GM18511 (cell line): ENCODE results near the gene SEL1L2.

ENCODE experiments used
- ATAC-seq: cut with Tn5 transposase; IDR thresholded peaks from one replicate; pipeline ENCODE4 v1.9.1; 2021; ENCODE audit warnings: mild to moderate bottlenecking, moderate library complexity; ENCODE audit not compliant: unreplicated experiment

Gene SEL1L2

DNA sequence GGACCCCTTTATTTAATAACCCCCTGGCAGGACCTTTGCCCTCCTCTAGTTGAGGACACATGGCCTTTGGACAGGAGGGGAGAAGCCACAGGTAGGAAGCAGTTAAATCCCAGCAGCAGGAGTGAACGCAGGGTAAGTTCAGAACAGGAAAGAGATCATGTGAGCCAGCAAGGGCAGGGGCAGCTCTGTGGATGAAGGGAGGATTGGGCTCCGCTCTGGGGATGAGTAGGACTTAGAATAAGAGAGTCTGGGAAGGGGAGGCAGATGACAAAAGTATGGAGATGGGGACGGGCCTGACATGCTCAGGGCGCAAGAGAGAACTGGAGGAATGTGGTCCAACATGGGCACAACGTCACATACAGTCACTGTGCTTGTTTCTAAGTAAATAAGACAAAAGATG lies 116.6 kb downstream of the SEL1L2 start:
- no peak for ATAC-seq

DNA sequence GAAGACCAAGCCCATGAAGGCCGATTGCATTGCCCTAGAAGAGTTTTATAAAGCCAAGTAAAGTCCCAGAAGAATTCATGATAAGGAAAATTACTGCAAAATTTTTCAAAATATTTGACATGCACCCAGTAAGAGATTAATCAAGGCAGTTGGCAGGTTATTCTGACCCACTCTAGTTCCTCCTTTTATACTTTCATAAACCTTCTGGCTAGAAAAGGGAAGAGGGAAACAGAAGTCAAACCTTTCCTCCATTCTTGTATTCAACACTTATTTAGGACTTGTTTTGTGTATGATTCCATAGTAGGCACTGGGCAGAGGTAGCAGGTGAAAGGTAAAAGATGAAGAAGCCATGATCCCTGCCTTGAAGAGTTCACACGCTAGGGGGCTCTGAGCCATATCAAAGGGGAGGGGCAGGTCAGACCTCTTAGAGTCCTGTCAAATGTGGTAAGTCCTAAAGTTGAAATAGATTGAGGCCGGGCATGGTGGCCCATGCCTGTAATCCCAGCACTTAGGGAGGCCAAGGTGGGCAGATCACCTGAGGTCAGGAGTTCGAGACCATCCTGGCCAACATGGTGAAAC lies 120.2 kb downstream of the SEL1L2 start:
- ATAC-seq: no peak

DNA sequence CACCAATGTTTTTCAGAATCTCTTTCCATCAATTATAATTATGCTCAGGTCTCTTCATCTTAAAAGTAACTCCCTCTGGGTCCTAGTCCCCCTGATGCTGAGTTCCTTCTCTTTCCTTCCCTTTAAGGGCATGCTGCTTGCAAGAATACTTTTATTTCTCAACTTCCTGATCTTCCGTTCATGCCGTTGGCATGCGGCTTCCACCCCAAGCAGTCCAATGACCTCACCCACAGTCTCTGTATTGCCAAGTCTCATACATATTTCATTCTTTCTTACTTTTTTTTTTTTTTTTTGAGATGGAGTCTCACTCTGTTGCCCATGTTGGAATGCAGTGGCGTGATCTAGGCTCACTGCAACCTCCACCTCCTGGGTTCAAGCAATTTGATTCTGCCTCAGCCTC lies 122.1 kb downstream of the SEL1L2 start:
- ATAC-seq: no peak

DNA sequence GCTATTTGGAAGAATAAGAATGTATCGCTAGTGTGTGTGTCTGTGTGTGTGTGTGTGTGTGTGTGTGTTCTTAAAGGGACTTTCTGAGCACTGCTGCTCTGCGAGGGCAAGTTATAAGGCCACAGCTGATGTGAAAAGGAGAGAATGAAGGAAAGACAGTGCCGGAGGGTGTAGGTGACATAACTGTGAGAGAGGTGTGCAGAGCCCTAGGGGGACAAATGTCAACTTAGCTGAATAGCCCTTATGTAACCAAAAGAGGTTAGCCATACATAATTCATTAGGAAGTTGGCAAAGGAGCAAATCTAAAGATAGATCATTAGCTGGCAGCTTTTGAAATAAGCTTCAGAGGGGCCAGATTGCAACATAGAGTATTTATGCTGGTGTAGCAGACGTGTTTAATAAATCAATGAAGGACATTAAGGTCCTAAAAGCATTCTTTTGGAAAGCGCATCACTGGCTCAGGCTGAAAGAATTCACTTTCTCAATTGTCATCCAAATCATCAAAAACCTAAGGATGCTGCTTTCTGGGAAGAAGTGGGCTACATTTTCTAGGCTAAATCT lies 124.5 kb downstream of the SEL1L2 start:
- no peak for ATAC-seq

DNA sequence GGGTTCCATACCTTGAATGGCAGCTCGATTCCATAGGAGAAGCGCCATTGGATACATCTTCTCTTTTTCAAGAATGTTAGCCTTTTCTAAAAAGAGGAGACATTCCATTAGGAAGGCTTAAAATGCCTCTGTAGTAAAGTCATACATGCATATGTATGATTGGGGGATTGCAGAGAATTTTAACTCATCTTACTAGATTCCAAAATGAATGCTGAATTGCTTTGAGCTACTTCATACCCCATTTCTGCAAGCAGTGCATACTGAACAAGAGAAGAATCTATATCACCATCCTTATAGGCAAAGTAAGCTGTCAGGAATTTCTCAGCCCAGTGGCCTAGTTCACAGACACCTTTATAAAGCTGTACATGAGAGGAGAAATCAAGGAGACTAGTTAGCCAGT lies 125.3 kb downstream of the SEL1L2 start:
- ATAC-seq: no peak

DNA sequence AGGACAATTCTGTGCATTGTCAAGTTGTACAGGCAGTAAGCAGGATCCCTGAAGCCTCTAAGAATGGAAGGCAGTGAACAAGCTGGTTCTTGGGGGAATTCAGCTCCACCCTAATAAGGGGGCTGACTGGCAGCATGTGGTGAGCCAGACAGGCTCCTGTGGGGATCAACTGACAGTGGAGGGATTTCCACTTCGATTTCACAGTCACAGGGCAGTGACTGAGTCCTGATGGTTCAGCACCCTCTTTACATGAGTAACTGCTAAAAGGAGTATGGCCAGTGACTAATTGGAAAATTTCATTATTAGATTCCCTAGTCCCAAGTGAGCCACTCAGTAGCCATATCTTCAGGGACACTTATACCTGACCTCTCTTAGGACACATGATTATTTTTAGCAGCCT lies 127.2 kb downstream of the SEL1L2 start:
- ATAC-seq: no peak

DNA sequence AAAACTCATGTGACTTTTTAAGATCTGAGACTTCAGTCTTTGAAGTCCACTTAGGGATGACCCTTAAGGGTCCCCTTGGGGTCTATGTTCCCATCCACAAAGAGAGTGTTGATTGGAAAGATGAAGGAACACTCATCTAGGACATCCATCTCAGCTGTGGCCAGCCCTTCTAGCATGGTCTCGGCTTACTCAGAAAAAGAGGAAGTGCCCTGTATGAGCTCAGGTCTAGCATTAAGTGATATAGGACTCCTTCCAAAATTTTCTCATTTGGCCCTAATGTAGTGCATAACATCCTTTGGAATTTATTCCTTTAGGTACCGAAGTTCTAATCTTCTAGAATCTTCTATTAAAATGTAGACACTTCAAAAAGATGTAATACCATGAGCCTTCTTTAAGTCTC lies 128.2 kb downstream of the SEL1L2 start:
- ATAC-seq: no peak

DNA sequence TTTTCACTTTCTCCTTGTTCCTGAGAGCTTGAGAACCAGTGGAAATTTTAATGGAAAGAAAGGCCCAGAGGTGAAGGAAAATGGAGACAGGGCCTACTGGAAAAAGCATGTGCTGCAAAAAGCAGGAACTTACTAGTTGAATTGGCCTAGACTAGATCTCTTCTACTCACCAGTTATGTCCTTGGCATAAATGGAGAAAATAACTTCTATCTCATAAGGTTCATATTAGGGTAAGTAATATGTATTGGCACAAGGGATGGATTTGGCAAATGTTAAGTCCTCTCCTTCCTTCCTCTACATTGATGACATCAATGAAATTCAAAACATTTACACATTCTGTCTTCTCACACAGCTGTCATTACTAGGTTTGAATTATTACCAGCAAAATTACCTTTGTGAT lies 131.5 kb downstream of the SEL1L2 start:
- ATAC-seq: no peak

DNA sequence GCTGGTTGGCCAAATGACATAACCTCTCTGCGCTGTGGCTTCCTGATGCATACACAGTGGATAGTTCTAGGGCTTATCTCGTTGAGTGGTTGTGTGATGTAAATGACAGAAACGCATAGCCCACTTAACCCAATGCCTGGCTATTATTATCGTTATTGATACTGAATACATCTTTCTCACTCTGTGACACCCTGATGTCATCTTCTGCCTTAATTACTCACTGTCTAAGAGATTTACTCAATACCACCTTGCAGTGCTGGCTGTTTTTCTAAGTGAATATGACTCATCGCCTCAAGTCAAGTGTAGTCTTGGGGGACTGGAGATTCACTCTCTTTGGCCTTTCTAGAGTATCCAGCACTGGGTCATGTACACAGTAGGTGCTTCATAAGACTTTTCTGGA lies 132.0 kb downstream of the SEL1L2 start:
- no peak for ATAC-seq

DNA sequence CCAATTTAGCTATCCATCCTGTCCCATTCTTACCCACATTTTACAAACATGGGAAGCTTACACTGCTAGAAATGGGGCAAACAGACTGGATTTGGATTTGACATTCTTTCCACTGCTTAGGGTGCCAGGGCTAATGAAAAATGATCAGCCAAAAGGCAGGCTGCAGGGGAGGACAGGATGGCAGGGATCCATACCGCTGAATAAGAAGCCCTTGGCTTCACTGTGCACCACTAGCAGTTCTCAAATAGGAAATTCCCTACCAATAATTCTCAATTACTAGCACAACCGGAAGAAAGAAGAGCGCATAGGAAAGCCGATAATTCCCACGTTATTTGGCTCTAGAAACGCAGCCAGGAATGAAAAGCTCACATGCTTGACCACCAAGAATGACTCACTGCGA lies 132.5 kb downstream of the SEL1L2 start:
- ATAC-seq: no peak

DNA sequence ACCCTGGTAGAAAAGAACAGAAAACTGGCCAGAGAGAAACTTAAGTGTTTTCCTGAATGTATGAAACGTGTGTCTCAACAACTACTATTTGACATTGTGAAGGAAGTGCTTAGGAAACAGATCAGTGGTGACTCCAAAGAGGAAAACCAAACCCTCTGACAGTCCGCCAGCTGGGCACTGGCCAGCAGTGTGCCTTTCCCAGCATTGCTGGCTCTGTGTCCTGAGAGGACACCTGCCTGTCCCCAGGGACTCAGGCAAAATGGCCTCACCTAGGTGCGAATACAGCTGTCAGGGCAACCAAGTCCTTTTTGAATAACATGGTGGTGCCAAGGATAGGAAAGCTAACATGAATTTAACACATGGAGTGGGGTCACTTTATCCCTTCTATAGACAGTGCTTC lies 133.1 kb downstream of the SEL1L2 start:
- ATAC-seq: no peak

DNA sequence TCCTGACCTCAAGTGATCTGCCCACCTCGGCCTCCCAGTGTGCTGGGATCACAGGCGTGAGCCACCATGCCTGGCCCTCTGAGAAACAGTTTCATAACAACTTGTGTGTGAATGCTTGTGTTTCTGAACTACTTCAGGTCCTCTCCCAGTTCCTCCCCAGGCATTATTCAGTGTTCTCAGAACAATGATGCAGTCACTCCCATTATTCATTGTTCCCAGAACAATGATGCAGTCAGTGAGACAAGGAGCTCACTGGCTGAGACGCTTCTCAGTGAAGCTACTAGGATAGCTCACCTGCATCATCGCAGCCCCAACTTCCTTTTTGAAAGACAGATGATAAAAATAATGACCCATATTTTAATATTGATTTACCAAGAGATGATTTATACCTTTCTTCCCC lies 134.1 kb downstream of the SEL1L2 start:
- ATAC-seq: no peak

DNA sequence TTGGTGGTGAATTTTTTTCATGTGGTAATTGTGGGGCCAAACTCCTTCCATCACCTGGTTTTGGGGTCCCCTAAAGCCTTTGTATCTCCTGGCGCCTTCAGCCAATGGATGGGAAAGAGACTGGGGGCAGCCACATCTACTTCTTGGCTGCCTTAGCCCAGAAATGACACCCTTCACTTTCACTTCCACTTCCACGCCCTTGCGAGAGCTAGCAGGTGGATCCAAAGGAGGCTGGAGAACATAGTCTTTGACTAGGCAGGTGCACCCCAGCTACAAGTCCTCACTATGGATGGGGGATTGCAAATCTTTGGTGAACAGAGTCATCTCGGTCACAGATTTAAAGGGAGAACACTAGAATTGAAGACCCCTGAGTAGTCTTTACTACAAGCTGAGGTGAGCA lies 134.8 kb downstream of the SEL1L2 start:
- no peak for ATAC-seq

DNA sequence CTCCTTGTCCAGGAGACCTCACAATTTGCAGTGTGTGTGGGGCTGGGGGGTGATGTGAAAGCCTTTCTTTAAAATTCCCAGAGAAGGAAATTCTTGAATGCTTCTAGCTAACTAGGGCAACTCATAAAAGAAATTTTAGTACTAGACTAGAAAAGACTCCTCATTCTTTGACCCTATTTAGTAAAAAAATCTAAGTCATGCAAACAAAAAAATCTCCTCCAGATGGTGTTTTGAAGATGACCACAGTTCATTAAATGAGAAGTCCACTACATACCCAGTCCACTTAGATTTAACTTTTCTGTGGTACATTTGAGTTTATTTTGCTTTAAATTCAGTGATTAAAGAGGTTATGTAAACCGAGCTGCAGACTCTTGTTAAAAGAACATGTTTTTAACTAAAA lies 138.1 kb downstream of the SEL1L2 start:
- no peak for ATAC-seq

DNA sequence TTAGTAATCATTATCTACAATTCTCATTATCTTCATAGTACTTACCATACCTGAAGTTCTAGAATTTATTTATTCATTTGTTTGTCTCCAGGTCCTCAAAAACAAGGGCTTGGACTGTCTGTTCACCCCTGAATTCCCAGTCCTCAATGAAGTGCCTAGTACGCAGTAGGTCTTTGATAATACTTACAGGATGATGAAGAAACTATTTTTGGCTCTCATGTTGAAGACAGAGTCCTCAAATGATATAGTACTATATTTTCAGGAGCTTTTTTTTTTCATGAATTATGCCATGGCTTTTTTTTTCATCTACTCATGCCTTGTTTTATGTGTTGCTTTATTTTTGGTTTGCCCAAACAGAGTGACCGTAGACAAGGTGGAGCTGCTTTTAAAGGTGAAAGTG lies 139.1 kb downstream of the SEL1L2 start:
- no peak for ATAC-seq

DNA sequence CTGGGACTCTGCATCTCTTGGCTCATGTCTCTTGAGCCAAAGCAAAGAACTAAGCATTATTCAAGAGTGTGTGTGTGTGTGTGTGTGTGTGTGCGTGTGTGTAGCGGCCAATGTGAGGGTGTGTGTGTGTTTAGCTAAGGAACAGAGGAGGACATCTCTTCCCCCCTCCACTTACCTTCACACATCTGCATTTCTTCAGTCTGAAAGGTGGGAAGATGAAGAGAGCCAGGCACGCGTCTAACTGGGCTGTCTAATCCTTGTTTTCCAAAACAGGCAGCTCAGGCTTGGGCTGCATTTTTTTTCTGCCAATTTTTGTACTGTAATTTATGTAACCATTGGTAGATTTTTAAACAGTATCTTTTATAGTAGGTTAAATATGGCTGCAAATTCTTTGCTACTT lies 146.1 kb downstream of the SEL1L2 start:
- ATAC-seq: no peak

DNA sequence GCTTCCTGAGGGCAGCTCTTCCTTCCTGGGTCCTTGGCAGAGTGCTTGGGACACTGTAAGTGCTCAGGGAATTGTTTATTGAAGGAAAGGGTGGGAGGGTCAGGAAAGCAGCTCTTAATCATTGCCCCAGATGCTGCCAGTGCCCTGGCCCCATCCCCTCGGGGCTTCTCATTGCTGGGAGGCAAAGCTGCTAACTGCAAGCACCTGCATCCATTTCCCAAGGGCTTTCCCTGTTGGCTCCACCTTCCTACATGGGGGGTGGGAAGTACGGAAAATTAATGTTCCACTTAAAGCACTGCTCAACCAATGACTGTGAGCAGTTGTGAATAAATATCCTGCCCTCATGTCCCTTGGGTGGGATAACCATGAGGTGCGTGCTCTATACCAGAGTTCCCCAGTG lies 149.2 kb downstream of the SEL1L2 start:
- ATAC-seq: no peak

DNA sequence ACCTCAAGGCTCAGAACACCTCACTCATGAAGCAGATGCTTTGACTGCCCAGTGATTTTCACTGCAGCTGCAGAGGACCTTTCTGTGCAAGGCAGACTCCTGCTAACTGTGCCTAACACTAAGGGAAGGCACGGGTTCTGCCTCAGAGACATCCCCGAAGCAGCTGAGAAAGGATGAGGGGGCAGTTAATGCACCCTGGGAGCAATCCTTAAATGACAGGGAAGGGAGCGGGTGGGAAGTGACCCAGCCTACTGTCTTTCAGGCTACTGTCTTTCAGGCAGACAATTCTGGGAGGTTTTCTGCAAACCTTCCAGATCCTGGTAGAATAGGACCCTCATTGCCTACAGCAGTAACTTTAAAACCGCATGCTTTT lies 150.3 kb downstream of the SEL1L2 start:
- ATAC-seq: no peak

DNA sequence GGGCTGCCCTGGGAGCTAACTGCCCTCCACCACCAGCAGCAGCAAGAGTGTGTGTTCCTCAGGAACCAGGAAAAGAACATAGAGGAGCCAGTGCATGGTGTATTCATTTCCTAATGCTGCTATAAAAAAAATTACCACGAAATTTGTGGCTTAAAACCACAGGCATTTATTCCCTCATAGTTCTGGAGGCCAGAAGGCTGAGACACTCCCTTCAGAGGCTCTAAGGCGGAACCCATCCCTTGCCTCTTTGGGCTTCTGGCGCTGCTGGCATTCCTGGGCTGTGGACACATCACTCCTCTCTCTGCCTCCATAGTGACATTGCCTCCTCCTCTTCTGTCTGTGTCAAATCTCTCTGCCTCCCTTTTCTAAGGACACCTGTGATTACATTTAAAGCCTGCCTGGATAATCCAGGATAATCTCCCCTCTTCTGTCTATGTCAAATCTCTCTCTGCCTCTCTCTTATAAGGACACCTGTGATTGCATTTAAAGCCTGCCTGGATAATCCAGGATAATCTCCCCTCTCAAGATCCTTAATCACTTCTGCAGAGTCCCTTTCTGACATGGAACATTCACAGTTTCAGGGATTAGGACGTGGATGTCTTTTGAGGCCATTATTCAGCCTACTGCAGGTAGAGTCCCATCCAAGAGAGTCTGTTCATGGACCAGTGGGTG lies 150.9 kb downstream of the SEL1L2 start:
- no peak for ATAC-seq

DNA sequence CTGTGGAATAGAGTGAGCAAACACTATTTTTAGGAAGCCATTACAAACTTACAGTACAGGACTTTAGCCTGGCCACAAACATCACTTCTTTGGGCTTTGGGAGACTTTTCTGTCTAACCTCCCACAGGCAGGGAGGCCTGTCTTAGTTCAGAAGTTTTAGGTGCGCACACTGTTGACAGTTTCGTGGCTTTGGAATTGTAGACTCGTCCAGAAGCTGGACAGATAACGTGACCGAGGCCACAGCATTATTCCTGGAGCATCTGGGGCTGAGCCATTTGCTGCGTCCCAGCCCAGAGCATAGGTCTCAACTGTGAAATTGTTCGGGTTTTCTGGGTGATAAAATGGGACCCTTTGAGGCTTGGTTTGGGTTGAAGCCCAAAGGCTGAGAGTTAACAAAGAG lies 151.8 kb downstream of the SEL1L2 start:
- no peak for ATAC-seq

DNA sequence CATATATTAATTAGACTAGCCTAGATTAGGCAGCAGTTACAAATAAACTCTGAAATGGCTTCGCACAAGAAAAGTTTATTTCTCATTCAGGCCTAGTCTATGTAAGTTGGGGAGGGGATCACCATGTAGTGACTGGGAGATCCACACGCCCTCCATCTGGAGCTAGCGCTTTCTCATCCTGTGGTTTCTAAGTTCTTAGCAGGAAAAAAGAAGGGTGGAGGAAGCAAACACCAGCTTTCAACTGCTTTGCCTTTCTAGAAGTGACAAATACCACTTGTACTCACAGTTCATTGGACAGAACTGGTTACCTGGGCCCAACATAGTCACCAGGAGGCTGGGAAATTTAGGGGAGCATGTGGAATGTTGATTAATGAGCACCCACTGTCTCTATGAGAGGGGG lies 158.9 kb downstream of the SEL1L2 start:
- no peak for ATAC-seq

DNA sequence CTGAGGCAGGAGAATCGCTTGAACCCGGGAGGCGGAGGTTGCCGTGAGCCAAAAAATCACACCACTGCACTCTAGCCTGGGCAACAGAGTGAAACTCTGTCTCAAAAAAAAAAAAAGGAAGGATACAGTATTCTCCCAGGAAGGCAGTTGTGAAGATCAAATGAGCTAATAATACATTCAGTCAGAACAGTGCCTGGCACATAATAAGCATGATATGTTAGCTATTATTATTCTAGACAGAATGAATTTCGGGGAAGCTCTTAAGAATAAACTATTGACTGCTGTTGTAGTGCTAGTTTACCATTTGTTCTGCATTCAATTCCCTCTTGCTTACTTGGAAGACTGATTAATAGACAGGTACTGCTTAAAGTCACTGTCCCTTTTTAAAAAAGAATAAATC lies 164.9 kb downstream of the SEL1L2 start:
- no peak for ATAC-seq

DNA sequence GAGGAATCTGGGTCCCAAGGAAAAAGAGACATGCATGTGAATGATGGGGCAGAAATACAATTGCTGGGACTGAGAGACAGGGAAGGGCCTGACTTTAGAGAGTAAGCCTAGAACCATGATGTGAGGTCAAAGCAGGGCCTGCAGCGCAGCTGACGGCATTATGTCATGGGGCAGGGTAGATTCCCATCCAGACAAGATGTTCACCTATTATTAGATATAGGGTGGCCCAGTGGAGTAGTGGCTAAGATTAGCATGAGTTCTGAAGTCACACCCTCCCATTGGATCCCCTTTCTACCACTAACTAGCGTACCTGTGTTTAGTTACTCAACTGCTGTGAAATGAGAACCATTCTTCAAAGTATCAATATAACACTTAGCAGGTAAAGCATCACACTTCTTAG lies 166.0 kb downstream of the SEL1L2 start:
- no peak for ATAC-seq
